ENCODE data around the gene ARL8B. TPM values are rescaled to one million over a fixed set of nuclear protein-coding genes. Genes with fewer than 3 reads are reported as not detected.

The ARL8B gene
- polyA plus RNA-seq, 1 donor (not counting 4 experiments of a cell fraction or from before 2014, with no cell fraction given), result 102 TPM

- DNase-seq (ENCODE audit: low read depth, low spot score) (no peak), FAIRE-seq (no peak)
- Histone ChIP-seq H3K4me1 (ENCODE audit: control insufficient read depth, extremely low read depth, insufficient read depth, low read length) (peaks cover 12% of the 10 kb centered on the region), H3K36me3 (ENCODE audit: control insufficient read depth in 2 of 2, extremely low read depth in 1 of 2, insufficient read depth in 2 of 2, low read length in 2 of 2) (peaks cover 8 to 9% of the 10 kb centered on the region in 2 experiments), H3K4me3 (ENCODE audit: control insufficient read depth in 2 of 3, extremely low read depth in 1 of 3, insufficient read depth in 2 of 3, low read depth in 1 of 3, low read length in 3 of 3) (no peak overlapping the region), H3K9me3 (ENCODE audit: control insufficient read depth, low read depth, low read length) (no peaks in the 10 kb centered on the region), H3K9me1 (ENCODE audit: control insufficient read depth, extremely low read depth, insufficient read depth, low read length) (no peaks in the 10 kb centered on the region), H4K20me1 (ENCODE audit: control insufficient read depth, extremely low read depth, insufficient read depth, low read length) (peaks cover 3% of the 10 kb centered on the region), H3K4me2 (ENCODE audit: control insufficient read depth, extremely low read depth, insufficient read depth, low read depth, low read length) (no peak overlapping the region), H3K79me2 (ENCODE audit: control insufficient read depth, insufficient read depth, low read length) (peaks cover 26% of the 10 kb centered on the region), H3K27me3 (ENCODE audit: control insufficient read depth, extremely low read depth, insufficient read depth, low read length) (no peaks in the 10 kb centered on the region), H3K9ac (ENCODE audit: control insufficient read depth, extremely low read depth, insufficient read depth, low read length) (no peak overlapping the region), H2AFZ (ENCODE audit: control insufficient read depth, low read length) (no peak overlapping the region), H3K27ac (ENCODE audit: control insufficient read depth, insufficient read depth, low read length) (no peak overlapping the region)
- no peak for TF ChIP-seq EZH2 (IDR thresholded peaks at IDR 0.05; ENCODE audit: low read length)
- TF ChIP-seq, protein P1, sequence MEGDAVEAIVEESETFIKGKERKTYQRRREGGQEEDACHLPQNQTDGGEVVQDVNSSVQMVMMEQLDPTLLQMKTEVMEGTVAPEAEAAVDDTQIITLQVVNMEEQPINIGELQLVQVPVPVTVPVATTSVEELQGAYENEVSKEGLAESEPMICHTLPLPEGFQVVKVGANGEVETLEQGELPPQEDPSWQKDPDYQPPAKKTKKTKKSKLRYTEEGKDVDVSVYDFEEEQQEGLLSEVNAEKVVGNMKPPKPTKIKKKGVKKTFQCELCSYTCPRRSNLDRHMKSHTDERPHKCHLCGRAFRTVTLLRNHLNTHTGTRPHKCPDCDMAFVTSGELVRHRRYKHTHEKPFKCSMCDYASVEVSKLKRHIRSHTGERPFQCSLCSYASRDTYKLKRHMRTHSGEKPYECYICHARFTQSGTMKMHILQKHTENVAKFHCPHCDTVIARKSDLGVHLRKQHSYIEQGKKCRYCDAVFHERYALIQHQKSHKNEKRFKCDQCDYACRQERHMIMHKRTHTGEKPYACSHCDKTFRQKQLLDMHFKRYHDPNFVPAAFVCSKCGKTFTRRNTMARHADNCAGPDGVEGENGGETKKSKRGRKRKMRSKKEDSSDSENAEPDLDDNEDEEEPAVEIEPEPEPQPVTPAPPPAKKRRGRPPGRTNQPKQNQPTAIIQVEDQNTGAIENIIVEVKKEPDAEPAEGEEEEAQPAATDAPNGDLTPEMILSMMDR (optimal IDR thresholded peaks at IDR 0.05 in 1 of 3, IDR thresholded peaks at IDR 0.05 in 1 of 3, conservative IDR thresholded peaks at IDR 0.05 in 1 of 3; ENCODE audit: extremely low read depth in 1 of 3, insufficient read depth in 2 of 3, low read length in 3 of 3), result no peak
- dilution Hi-C loops (cut with MboI; ENCODE audit: extremely low pct_ligation_motif_present, low sequenced_read_pairs), result no loop called here
Observed at GRCh38 chr3:5185093-5185673, 63.1 kb downstream of the ARL8B start.

GRCh38 chr3:5186089-5186857 is 64.2 kb downstream of the ARL8B start:
- no peak overlapping the region for H3K27ac ChIP-seq (ENCODE audit: control insufficient read depth, insufficient read depth, low read length)
- H3K9ac ChIP-seq (ENCODE audit: control insufficient read depth, extremely low read depth, insufficient read depth, low read length), result peak overlapping the region; percentile 96
- dilution Hi-C loops (cut with MboI; ENCODE audit: extremely low pct_ligation_motif_present, low sequenced_read_pairs), result no loop called here

More at GRCh38 chr3:5186089-5186857, 64.2 kb downstream of the ARL8B start:
- Histone ChIP-seq H3K9me3 (ENCODE audit: control insufficient read depth, low read depth, low read length) (no peaks in the 10 kb centered on the region), H3K4me2 (ENCODE audit: control insufficient read depth, extremely low read depth, insufficient read depth, low read depth, low read length) (peak overlapping the region; percentile 99), H3K27me3 (ENCODE audit: control insufficient read depth, extremely low read depth, insufficient read depth, low read length) (no peaks in the 10 kb centered on the region), H4K20me1 (ENCODE audit: control insufficient read depth, extremely low read depth, insufficient read depth, low read length) (peaks cover 3% of the 10 kb centered on the region), H3K4me1 (ENCODE audit: control insufficient read depth, extremely low read depth, insufficient read depth, low read length) (peaks cover 16% of the 10 kb centered on the region), H3K79me2 (ENCODE audit: control insufficient read depth, insufficient read depth, low read length) (peaks cover 37% of the 10 kb centered on the region), H3K36me3 (ENCODE audit: control insufficient read depth in 2 of 2, extremely low read depth in 1 of 2, insufficient read depth in 2 of 2, low read length in 2 of 2) (peaks cover 6 to 8% of the 10 kb centered on the region in 2 experiments), H3K9me1 (ENCODE audit: control insufficient read depth, extremely low read depth, insufficient read depth, low read length) (no peaks in the 10 kb centered on the region), H2AFZ (ENCODE audit: control insufficient read depth, low read length) (no peak overlapping the region), H3K4me3 (ENCODE audit: control insufficient read depth in 2 of 3, extremely low read depth in 1 of 3, insufficient read depth in 2 of 3, low read depth in 1 of 3, low read length in 3 of 3) (peak overlapping the region in 2 of 3 experiments; percentile 78 to 90)
- FAIRE-seq (no peak), DNase-seq (ENCODE audit: low read depth, low spot score) (no peak)
- TF ChIP-seq, protein P1 (optimal IDR thresholded peaks at IDR 0.05 in 1 of 3, IDR thresholded peaks at IDR 0.05 in 1 of 3, conservative IDR thresholded peaks at IDR 0.05 in 1 of 3; ENCODE audit: extremely low read depth in 1 of 3, insufficient read depth in 2 of 3, low read length in 3 of 3), result no peak
- TF ChIP-seq EZH2 (IDR thresholded peaks at IDR 0.05; ENCODE audit: low read length), result no peak

Measured in keratinocyte (primary cell).